Measurements from ENCODE around the gene CUL5. TPM values are rescaled to one million over a fixed set of nuclear protein-coding genes. Genes with fewer than 3 reads are reported as not detected.
A peak's percentile ranks its signal among the peaks of the same experiment; 100 is the strongest.

The CUL5 gene
- total RNA-seq, 1 experiment from 2014 or later: 37.7 TPM

DNA sequence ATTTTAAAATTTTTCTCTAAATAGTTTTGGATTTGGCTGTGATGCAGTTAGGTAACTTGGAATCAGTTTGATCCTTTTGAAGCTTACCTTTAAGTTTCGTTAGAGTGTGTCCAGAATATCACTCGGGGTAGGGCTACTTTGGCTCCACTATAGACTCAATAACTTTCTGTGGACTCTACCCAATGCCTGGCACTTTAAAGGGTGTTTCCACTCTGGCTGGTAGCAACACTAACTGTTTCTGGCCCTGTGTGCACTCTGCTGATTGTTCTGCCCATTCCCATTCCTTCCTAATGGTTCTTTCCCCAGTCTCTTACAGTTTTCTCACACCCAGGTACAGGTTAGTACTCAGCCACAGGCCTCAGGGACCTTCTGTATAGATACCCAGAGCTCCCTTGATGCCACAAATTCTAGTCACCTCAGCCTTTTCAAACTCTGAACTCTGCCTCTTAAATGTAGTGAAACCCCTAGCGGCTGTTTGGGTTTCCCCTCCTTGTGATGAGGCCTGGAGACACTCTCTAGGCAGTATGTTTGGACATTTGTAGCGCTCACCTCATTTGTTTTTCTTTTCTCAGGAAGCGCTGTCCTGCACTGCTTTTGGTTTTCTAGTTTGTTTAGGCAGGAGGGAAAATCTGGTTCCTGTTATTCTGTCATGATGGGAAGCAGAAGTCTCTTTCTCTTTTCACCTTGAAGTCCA is 16.8 kb downstream of the CUL5 start:
- no peaks in the 10 kb centered on the region for H3K9me3 ChIP-seq (ENCODE audit: control insufficient read depth, low read depth, low read length)
- H2BK12ac ChIP-seq (ENCODE audit: insufficient read length, low read depth, low read length): no peak overlapping the region
- no peak overlapping the region for H3K23ac ChIP-seq (ENCODE audit: insufficient read length, low read depth, low read length)
- H3K4me1 ChIP-seq (ENCODE audit: insufficient read depth, low read length): no peaks in the 10 kb centered on the region; the same call in 1 of the 2 replicates
- H4K5ac ChIP-seq (ENCODE audit: insufficient read length, low read depth, low read length): no peak overlapping the region
- no peak overlapping the region for H3T11ph ChIP-seq (ENCODE audit: low read length)
- H2BK15ac ChIP-seq (ENCODE audit: low read depth, low read length): no peak overlapping the region
- peak overlapping the region in 2 of 3 experiments; percentile 49 to 68; a peak in 3 of 7 replicates for H3K27ac Mint-ChIP-seq
- no peak overlapping the region for H2BK5ac ChIP-seq (ENCODE audit: insufficient read length, low read length)
- H3K14ac ChIP-seq (ENCODE audit: insufficient read depth, low read length): no peak overlapping the region
- no peaks in the 10 kb centered on the region for H4K20me1 ChIP-seq (ENCODE audit: control insufficient read depth, insufficient read depth, insufficient read length)
- no peak overlapping the region for H3K4me3 Mint-ChIP-seq
- H3K23me2 ChIP-seq (ENCODE audit: insufficient read length, low read depth, low read length, poor library complexity, severe bottlenecking): no peaks in the 10 kb centered on the region
- no CpG with 5 or more reads among the region's 5 CpGs for WGBS (ENCODE audit: extremely low coverage, insufficient read length, low lambda C conversion rate)
- no peak overlapping the region for H4K91ac ChIP-seq (ENCODE audit: insufficient read length, low read depth, low read length)
- peaks cover 17 to 34% of the 10 kb centered on the region in 2 experiments for H3K4me1 Mint-ChIP-seq
- H3K36me3 Mint-ChIP-seq (ENCODE audit: insufficient read depth in 1 of 3, low read depth in 3 of 3): peaks cover 0 to 4% (median 0%) of the 10 kb centered on the region in 3 experiments; a peak in 3 of 7 replicates
- TF ChIP-seq, protein P1, sequence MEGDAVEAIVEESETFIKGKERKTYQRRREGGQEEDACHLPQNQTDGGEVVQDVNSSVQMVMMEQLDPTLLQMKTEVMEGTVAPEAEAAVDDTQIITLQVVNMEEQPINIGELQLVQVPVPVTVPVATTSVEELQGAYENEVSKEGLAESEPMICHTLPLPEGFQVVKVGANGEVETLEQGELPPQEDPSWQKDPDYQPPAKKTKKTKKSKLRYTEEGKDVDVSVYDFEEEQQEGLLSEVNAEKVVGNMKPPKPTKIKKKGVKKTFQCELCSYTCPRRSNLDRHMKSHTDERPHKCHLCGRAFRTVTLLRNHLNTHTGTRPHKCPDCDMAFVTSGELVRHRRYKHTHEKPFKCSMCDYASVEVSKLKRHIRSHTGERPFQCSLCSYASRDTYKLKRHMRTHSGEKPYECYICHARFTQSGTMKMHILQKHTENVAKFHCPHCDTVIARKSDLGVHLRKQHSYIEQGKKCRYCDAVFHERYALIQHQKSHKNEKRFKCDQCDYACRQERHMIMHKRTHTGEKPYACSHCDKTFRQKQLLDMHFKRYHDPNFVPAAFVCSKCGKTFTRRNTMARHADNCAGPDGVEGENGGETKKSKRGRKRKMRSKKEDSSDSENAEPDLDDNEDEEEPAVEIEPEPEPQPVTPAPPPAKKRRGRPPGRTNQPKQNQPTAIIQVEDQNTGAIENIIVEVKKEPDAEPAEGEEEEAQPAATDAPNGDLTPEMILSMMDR (conservative IDR thresholded peaks at IDR 0.05): peak; percentile 23; the same call in 1 of the 3 replicates
- peaks cover 8% of the 10 kb centered on the region; the same call in 1 of the 2 replicates for H3K79me2 ChIP-seq (ENCODE audit: insufficient read depth, low read length)
- H2AK5ac ChIP-seq (ENCODE audit: insufficient read length, low read length): no peak overlapping the region
- no peak overlapping the region for H2AFZ ChIP-seq (ENCODE audit: low read length)
- H2BK20ac ChIP-seq (ENCODE audit: low read depth, low read length, poor library complexity, severe bottlenecking): no peak overlapping the region
- H3K27me3 Mint-ChIP-seq (ENCODE audit: low read depth): no peaks in the 10 kb centered on the region
- no peak overlapping the region for H3K56ac ChIP-seq (ENCODE audit: insufficient read length, low read depth, low read length)
- no peak overlapping the region for H3K27ac ChIP-seq (ENCODE audit: insufficient read length, low read depth, low read length)
- no peak overlapping the region for H3K9ac ChIP-seq (ENCODE audit: extremely low read depth, insufficient read length, low read length)
- no peaks in the 10 kb centered on the region for H3K9me3 Mint-ChIP-seq
- no peak overlapping the region for H3K4ac ChIP-seq (ENCODE audit: low read depth, low read length)
- H3K79me1 ChIP-seq (ENCODE audit: insufficient read depth, low read depth, low read length, poor library complexity, severe bottlenecking): peaks cover 5% of the 10 kb centered on the region
- H2BK120ac ChIP-seq (ENCODE audit: low read depth, low read length, poor library complexity, severe bottlenecking): no peak overlapping the region
- no peak overlapping the region for H3K18ac ChIP-seq (ENCODE audit: insufficient read length, low read depth, low read length)
- no peaks in the 10 kb centered on the region for H3K27me3 ChIP-seq (ENCODE audit: insufficient read depth, low read length)
- H3K4me2 ChIP-seq (ENCODE audit: insufficient read depth, insufficient read length, low read length): no peak overlapping the region
- H4K8ac ChIP-seq (replicated peaks; ENCODE audit: insufficient read length, low read depth, low read length): no peak overlapping the region
- no peak for DNase-seq
